ENCODE data around the gene MAB21L3. TPM values are rescaled to one million over a fixed set of nuclear protein-coding genes. Genes with fewer than 3 reads are reported as not detected.

The MAB21L3 gene
- total RNA-seq, 1 experiment from 2014 or later = 1.4 TPM

Other genes starting within 250 kb of the MAB21L3 start
- gene SLC22A15, start 134.9 kb upstream of the MAB21L3 start, total RNA-seq (2014; rRNA removed) = 2.2 TPM in 2 replicates

Measured in PC-3 (cell line).